Naive thymus-derived CD8-positive, alpha-beta T cell (primary cell): Measurements from ENCODE around the gene NLRP5. TPM values are rescaled to one million over a fixed set of nuclear protein-coding genes. Genes with fewer than 3 reads are reported as not detected.
"Not testable (repeated sequence)": the region's sequence is repeated elsewhere in the genome, so short reads cannot be mapped to it uniquely, and the experiment has no call there.

Experiments
- ATAC-seq, 2 donors: fragments of 150-1000 bp; cut with Tn5 transposase in 1 of 2; sonication (Bioruptor Pico), chemical (Tn5 transposase) in 1 of 2; 1 replicate in 1 of 2; 2 replicates in 1 of 2; pipeline ENCODE4 v1.10.0; 2021; ENCODE audit warnings: mild to moderate bottlenecking in 2 of 2, moderate library complexity in 2 of 2
- POLR2A ChIA-PET: fragments of 350-600 bp; sonication (Branson Sonifier 250); formaldehyde crosslinking; loops from one replicate; lab custom pipeline; 2021; ENCODE audit warnings: antibody characterized with exemption; lab: Charles Lee
- DNase-seq, 10 donors: peaks; one replicate each; pipeline versions ENCODE4 v3.0.0 to v3.0.0-alpha.2; 2020 to 2022
- H3K27ac Mint-ChIP-seq, 10 donors: one replicate each; pipeline ENCODE4 v1.8.0; 2020 to 2022; ENCODE audit warnings: mild to moderate bottlenecking in 10 of 10, mixed read lengths in 10 of 10, moderate library complexity in 4 of 10, inconsistent platforms in 1 of 10
- H3K27me3 Mint-ChIP-seq, 5 donors: one replicate each; pipeline ENCODE4 v1.8.0; 2021 to 2022; ENCODE audit warnings: mixed read lengths in 5 of 5
- H3K36me3 Mint-ChIP-seq, 3 donors: one replicate each; pipeline ENCODE4 v1.8.0; 2020 to 2022; ENCODE audit warnings: mixed read lengths in 3 of 3, mild to moderate bottlenecking in 2 of 3, inconsistent platforms in 1 of 3
- H3K4me1 Mint-ChIP-seq, 4 donors: one replicate each; pipeline ENCODE4 v1.8.0; 2021 to 2022; ENCODE audit warnings: mixed read lengths in 4 of 4
- H3K4me3 Mint-ChIP-seq, 10 donors: one replicate each; pipeline ENCODE4 v1.8.0; 2020 to 2022; ENCODE audit warnings: mild to moderate bottlenecking in 10 of 10, mixed read lengths in 10 of 10, moderate library complexity in 6 of 10, inconsistent platforms in 1 of 10
- H3K9me3 Mint-ChIP-seq, 9 donors: one replicate each; pipeline ENCODE4 v1.8.0; 2020 to 2022; ENCODE audit warnings: mixed read lengths in 9 of 9, mild to moderate bottlenecking in 3 of 9, inconsistent platforms in 1 of 9, moderate library complexity in 1 of 9
- polyA plus RNA-seq, 3 donors: library from polyadenylated mRNA; unstranded; fragments of 300-500 nt; fragmentation: Illumina TruSeq; gene quantifications; one replicate each; pipeline ENCODE4 v1.2.3, GENCODE V29; 2021
- total RNA-seq, 8 experiments: library from RNA in 2 of 8; stranded (reverse) in 2 of 8; gene quantifications; one replicate each; pipeline ENCODE4 v1.2.3 and lab custom pipeline; 2021 to 2026

The NLRP5 gene
- total and polyA plus RNA-seq, 5 experiments from 2014 or later: not detected

- DNase-seq: no peak
- Mint-ChIP-seq H3K27ac (peak overlapping the region in 2 of 10 donors; percentile 3 to 14), H3K4me1 (peaks cover 5 to 18% (median 16%) of the 10 kb centered on the region in 4 donors), H3K4me3 (no peak overlapping the region), H3K9me3 (no peaks in the 10 kb centered on the region), H3K27me3 (no peaks in the 10 kb centered on the region), H3K36me3 (peaks cover 0 to 35% (median 16%) of the 10 kb centered on the region in 3 donors)
- ATAC-seq: no peak
- POLR2A ChIA-PET: no interaction called here
These were observed 106.4 kb downstream of the NLRP5 start for GRCh38 chr19:56092685-56093631.

DNA sequence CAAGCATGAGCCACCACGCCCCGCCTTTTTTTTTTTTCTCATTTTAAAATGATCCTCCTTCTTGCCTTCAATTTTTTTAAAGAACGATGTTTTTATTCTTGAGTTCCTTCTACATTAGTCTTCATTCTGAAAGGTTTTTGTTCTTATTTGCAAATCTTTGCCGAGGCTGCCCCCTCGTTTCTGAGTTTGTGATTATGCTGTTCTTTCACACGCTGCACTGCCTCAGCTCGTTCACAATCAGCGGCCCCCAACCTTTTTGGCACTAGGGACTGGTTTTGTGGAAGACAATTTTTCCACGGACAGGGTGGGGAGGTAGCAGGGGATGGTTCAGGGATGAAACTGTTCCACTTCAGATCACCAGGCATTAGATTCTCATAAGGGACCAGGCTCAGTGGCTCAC lies 107.9 kb downstream of the NLRP5 start:
- Mint-ChIP-seq H3K4me1 (peaks cover 5 to 18% (median 16%) of the 10 kb centered on the region in 4 donors), H3K4me3 (no peak overlapping the region), H3K36me3 (peaks cover 0 to 36% (median 14%) of the 10 kb centered on the region in 3 donors), H3K9me3 (no peaks in the 10 kb centered on the region), H3K27me3 (no peaks in the 10 kb centered on the region), H3K27ac (peak overlapping the region in 2 of 10 donors; percentile 2 to 61)
- POLR2A ChIA-PET: no interaction called here
- DNase-seq: no peak
- no peak for ATAC-seq

GRCh38 chr19:56096665-56097064 lies 110.1 kb downstream of the NLRP5 start:
- no peaks in the 10 kb centered on the region for H3K27me3 Mint-ChIP-seq
- H3K4me1 Mint-ChIP-seq: peaks cover 5 to 18% (median 13%) of the 10 kb centered on the region in 4 donors
- no peak overlapping the region for H3K4me3 Mint-ChIP-seq
- POLR2A ChIA-PET: no interaction called here
- peaks cover 0 to 38% (median 12%) of the 10 kb centered on the region in 3 donors for H3K36me3 Mint-ChIP-seq
- ATAC-seq (no peak), DNase-seq (no peak)
- no peaks in the 10 kb centered on the region for H3K9me3 Mint-ChIP-seq
- no peak overlapping the region for H3K27ac Mint-ChIP-seq

DNA sequence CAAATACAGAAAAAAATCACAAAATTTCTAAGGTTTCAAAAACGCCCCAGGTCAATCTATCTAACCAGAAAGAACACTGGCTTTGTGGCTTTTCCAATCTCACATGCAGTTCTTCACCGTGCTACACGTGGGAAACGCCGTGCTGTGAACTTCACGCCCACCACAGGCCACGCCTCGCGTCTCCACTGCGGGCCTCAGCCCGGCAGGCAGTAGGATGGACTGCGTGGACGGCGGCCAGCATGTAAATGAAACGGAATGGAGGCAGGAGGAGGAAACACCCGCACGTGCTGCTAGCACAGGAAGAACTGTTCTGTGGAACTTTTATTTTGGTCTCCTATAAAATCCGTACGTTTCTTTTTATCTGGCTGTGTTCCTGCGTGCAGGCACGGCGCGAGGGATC lies 110.7 kb downstream of the NLRP5 start:
- no peaks in the 10 kb centered on the region for H3K9me3 Mint-ChIP-seq
- H3K4me3 Mint-ChIP-seq: no peak overlapping the region
- peaks cover 0 to 44% (median 12%) of the 10 kb centered on the region in 3 donors for H3K36me3 Mint-ChIP-seq
- peaks cover 5 to 17% (median 13%) of the 10 kb centered on the region in 4 donors for H3K4me1 Mint-ChIP-seq
- DNase-seq (no peak), ATAC-seq (no peak)
- POLR2A ChIA-PET: no interaction called here
- H3K27ac Mint-ChIP-seq: peak overlapping the region in 1 of 10 donors; percentile 5
- no peaks in the 10 kb centered on the region for H3K27me3 Mint-ChIP-seq

GRCh38 chr19:56097776-56098175 lies 111.2 kb downstream of the NLRP5 start:
- Mint-ChIP-seq H3K4me1 (peaks cover 6 to 16% (median 11%) of the 10 kb centered on the region in 4 donors), H3K27me3 (no peaks in the 10 kb centered on the region), H3K9me3 (no peaks in the 10 kb centered on the region), H3K36me3 (peaks cover 0 to 43% (median 12%) of the 10 kb centered on the region in 3 donors), H3K27ac (no peak overlapping the region), H3K4me3 (no peak overlapping the region)
- ATAC-seq (no peak), DNase-seq (no peak)
- POLR2A ChIA-PET: no interaction called here

DNA sequence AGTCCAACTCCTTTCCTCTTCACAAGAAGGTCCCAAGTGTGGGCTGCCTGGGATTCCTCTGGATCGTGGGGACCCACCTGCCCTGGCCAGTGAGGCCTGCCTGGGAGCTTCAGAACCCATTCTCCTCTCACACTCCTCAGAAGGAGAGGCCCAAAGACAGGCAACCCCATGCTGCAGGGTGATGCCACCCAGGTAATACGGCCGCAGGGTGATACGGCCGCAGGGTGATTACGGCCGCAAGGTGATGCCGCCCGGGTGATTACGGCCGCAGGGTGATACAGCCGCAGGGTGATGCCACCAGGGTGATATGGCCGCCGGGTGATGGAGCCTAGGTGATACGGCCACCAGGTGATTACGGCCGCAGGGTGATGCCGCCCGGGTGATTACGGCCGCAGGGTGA lies 111.7 kb downstream of the NLRP5 start:
- POLR2A ChIA-PET, H3K27ac Mint-ChIP-seq, ATAC-seq, H3K9me3 Mint-ChIP-seq, DNase-seq, H3K27me3 Mint-ChIP-seq, H3K4me3 Mint-ChIP-seq: not testable (repeated sequence)
- H3K4me1 Mint-ChIP-seq: peaks cover 6 to 16% (median 7%) of the 10 kb centered on the region in 4 donors
- peaks cover 0 to 40% (median 12%) of the 10 kb centered on the region in 3 donors for H3K36me3 Mint-ChIP-seq

DNA sequence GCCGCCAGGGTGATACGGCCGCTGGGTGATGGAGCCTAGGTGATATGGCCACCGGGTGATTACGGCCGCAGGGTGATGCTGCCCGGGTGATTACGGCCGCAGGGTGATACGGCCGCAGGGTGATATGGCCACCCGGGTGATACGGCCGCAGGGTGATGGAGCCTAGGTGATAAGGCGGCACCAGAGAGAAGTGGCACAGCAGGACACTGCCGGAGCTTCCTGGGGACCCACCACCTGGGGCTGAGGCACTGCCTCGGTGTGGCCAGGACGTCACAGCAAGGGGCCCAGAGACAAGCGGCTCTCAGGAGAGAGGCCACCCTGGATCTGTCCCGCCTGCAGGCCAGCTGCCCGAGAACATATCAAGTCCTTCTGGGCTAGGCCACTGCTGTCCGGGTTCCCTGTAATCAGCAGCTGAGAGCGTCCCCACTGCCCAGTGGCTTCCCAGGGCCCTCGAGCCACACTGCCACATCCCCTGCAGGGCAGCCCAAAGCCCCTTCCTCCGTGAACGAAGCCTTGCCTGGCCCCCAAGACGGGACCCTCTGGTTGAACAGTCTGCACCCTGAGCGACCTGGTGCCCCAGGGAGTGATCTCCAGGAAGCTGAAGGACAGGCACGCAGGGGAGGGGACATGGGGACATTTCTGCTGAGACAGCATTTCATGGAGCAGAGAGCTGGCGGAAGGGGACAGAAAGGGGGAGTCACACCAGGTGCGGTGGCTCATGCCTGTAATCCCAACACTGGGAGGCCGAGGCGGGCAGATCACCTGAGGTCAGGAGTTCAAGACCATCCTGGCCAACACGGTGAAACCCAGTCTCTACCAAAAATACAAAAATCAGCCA lies 112.4 kb downstream of the NLRP5 start:
- POLR2A ChIA-PET: no interaction called here
- Mint-ChIP-seq H3K4me3 (no peak overlapping the region), H3K4me1 (peaks cover 3 to 14% (median 5%) of the 10 kb centered on the region in 4 donors), H3K9me3 (no peaks in the 10 kb centered on the region), H3K36me3 (peaks cover 0 to 38% (median 8%) of the 10 kb centered on the region in 3 donors), H3K27ac (no peak overlapping the region), H3K27me3 (no peaks in the 10 kb centered on the region)
- ATAC-seq: no peak
- no peak for DNase-seq

GRCh38 chr19:56099638-56100539 lies 113.3 kb downstream of the NLRP5 start:
- Mint-ChIP-seq H3K36me3 (peaks cover 0 to 34% (median 5%) of the 10 kb centered on the region in 3 donors), H3K4me1 (peaks cover 5 to 19% (median 7%) of the 10 kb centered on the region in 4 donors), H3K4me3 (no peak overlapping the region), H3K27me3 (no peaks in the 10 kb centered on the region), H3K27ac (peak overlapping the region in 1 of 10 donors; percentile 15), H3K9me3 (no peaks in the 10 kb centered on the region)
- ATAC-seq (no peak), DNase-seq (no peak)
- POLR2A ChIA-PET: no interaction called here

GRCh38 chr19:56101095-56101494 lies 114.5 kb downstream of the NLRP5 start:
- peak overlapping the region in 1 of 10 donors; percentile 53 for H3K27ac Mint-ChIP-seq
- POLR2A ChIA-PET: no interaction called here
- DNase-seq (no peak), ATAC-seq (no peak)
- no peaks in the 10 kb centered on the region for H3K9me3 Mint-ChIP-seq
- peaks cover 0 to 24% (median 2%) of the 10 kb centered on the region in 3 donors for H3K36me3 Mint-ChIP-seq
- no peak overlapping the region for H3K4me3 Mint-ChIP-seq
- H3K4me1 Mint-ChIP-seq: peaks cover 9 to 26% (median 14%) of the 10 kb centered on the region in 4 donors
- no peaks in the 10 kb centered on the region for H3K27me3 Mint-ChIP-seq

DNA sequence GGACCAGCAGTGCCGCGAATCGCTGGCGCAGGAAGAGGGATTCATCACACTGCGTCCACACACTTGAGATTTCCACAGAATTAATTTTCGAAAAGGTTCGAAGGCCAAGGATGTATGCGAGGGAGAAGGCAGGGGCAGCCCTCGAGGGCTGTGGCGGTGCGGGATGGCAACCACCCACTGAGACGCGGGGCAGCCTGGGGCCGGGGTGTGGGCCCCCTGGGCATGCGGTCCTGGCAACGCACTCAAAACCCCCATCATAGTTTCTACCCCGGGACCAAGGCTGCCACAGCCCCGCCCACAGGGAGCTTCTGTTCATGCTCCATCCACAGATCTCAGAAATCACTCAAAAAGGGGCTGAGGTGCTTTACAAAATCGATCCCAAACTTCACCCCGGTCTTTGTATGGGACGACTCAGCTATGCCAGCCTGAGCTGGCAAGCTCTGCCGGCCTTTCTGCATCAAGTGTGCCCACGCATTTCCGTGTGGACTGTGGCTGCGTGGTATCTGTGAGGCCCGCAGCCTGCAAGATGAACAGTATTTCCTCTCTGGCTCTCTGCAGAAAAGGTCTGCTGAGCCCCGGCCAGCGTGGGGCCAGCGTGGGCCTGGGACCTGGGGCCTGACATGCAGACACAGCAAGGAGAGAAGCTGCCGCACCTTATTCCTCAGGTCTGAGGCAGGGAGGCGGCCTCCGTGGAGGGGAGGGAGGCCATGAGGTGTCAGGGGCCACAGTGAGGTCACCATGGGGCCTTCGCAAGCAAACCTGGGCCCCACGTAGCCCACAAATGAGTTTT lies 115.4 kb downstream of the NLRP5 start:
- no peak for DNase-seq
- no peak overlapping the region for H3K4me3 Mint-ChIP-seq
- POLR2A ChIA-PET: no interaction called here
- peaks cover 12 to 35% (median 23%) of the 10 kb centered on the region in 4 donors for H3K4me1 Mint-ChIP-seq
- peak overlapping the region in 4 of 10 donors; percentile 10 to 71 (median 40) for H3K27ac Mint-ChIP-seq
- H3K9me3 Mint-ChIP-seq: no peaks in the 10 kb centered on the region
- peaks cover 0 to 24% (median 2%) of the 10 kb centered on the region in 3 donors for H3K36me3 Mint-ChIP-seq
- ATAC-seq: no peak
- H3K27me3 Mint-ChIP-seq: no peaks in the 10 kb centered on the region

DNA sequence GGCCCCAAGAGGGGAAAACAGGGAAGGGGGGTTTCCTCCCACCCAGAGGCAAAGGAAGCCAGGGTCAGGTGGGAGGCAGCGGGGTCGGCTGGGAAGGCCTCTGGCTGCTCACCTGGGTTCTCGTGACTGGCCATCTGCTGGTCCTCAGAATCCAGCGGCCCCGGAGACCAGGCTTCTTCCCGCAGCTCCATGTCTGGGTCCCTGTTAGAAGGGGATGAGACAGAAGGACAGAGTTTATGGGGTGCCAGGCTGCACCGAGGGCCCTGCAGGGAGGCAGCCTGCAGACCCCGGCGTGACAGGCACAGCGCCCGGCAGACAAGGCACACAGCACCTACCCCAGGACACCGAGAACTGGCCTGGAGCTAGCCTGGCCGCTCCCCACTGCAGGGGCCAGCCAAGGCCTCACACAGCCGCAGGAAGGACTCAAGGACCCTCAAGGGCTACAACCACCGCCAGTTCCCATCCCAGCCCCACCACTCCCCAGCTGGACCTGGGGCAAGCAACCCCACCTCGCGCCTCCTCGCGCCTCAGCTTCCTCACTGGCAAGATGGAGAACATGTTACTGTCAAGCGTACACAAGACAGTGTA lies 116.5 kb downstream of the NLRP5 start:
- H3K4me3 Mint-ChIP-seq: no peak overlapping the region
- peak overlapping the region in 3 of 10 donors; percentile 25 to 71 (median 52) for H3K27ac Mint-ChIP-seq
- POLR2A ChIA-PET: no interaction called here
- no peak for ATAC-seq
- H3K4me1 Mint-ChIP-seq: peaks cover 15 to 43% (median 31%) of the 10 kb centered on the region in 4 donors
- no peaks in the 10 kb centered on the region for H3K9me3 Mint-ChIP-seq
- no peaks in the 10 kb centered on the region for H3K27me3 Mint-ChIP-seq
- H3K36me3 Mint-ChIP-seq: peaks cover 0 to 24% (median 2%) of the 10 kb centered on the region in 3 donors
- DNase-seq: no peak
